Endothelial cell of umbilical vein (primary cell): ENCODE results near the gene RAD51B. TPM values are rescaled to one million over a fixed set of nuclear protein-coding genes. Genes with fewer than 3 reads are reported as not detected.
"Not testable (repeated sequence)": the region's sequence is repeated elsewhere in the genome, so short reads cannot be mapped to it uniquely, and the experiment has no call there.

Experiments
- BruUV-seq: library from RNA; stranded (reverse); fragments of 400-500 nt; replicated peaks from 2 replicates; lab custom pipeline; 2021; lab: Mats Ljungman, UMichigan
- CTCF ChIA-PET: fragments of 300-600, 350-600 bp; sonication (Branson Sonifier 250); formaldehyde crosslinking; loops from one replicate; lab custom pipeline; 2021; ENCODE audit warnings: antibody characterized with exemption, inconsistent platforms; lab: Charles Lee
- POLR2A ChIA-PET: fragments of 300-600, 350-600 bp; sonication (Branson Sonifier 250); formaldehyde crosslinking; loops from one replicate; lab custom pipeline; 2021; ENCODE audit warnings: antibody characterized with exemption, inconsistent platforms; lab: Charles Lee
- DNase-seq: peaks from one replicate; pipeline ENCODE4 v3.0.0-alpha.2; 2011; ENCODE audit warnings: low read depth, low spot score
- FAIRE-seq: peaks from 2 replicates; lab custom pipeline; 2011; peaks lifted over from hg19 to GRCh38; lab: Jason Lieb, UNC
- H2AFZ ChIP-seq: 2 replicates; pipeline ENCODE4 v1.6.0; 2012; ENCODE audit warnings: low read depth, low read length, control low read depth, inconsistent platforms
- H3K27ac ChIP-seq: 2 replicates; pipeline ENCODE4 v1.5.1; 2011; ENCODE audit warnings: low read depth, mild to moderate bottlenecking, control low read depth, low read length, moderate library complexity; ENCODE audit not compliant: insufficient read depth
- H3K27me3 ChIP-seq, 2 experiments: 2 replicates each; pipeline versions ENCODE4 v1.6.0 to v1.6.1; 2011; ENCODE audit warnings: low read length in 2 of 2, mixed read lengths in 1 of 2; ENCODE audit not compliant: control insufficient read depth in 2 of 2, insufficient read depth in 2 of 2
- H3K36me3 ChIP-seq, 2 experiments: 2 replicates in 1 of 2; 3 replicates in 1 of 2; pipeline ENCODE4 v1.5.1; 2011; ENCODE audit warnings: low read length in 2 of 2, mild to moderate bottlenecking in 1 of 2, moderate library complexity in 1 of 2; ENCODE audit not compliant: control insufficient read depth in 2 of 2, insufficient read depth in 2 of 2; ENCODE audit errors: extremely low read depth in 1 of 2
- H3K4me1 ChIP-seq: 3 replicates; pipeline ENCODE4 v1.5.1; 2011; ENCODE audit warnings: mild to moderate bottlenecking, low read length; ENCODE audit not compliant: control insufficient read depth, insufficient read depth; ENCODE audit errors: extremely low read depth
- H3K4me2 ChIP-seq: 2 replicates; pipeline ENCODE4 v1.6.1; 2011; ENCODE audit warnings: low read length, control low read depth, mixed read lengths; ENCODE audit not compliant: insufficient read depth
- H3K4me3 ChIP-seq, 3 experiments: fragments of 200-600 bp in 1 of 3; sonication (generic), shearing (Covaris generic) in 1 of 3; replicated peaks in 1 of 3; 2 replicates each; pipeline ENCODE4 v1.5.1; 2011 to 2016; ENCODE audit warnings: control low read depth in 3 of 3, low read length in 3 of 3, mild to moderate bottlenecking in 2 of 3, inconsistent platforms in 1 of 3, low read depth in 1 of 3, moderate library complexity in 1 of 3; ENCODE audit not compliant: insufficient read depth in 1 of 3
- H3K79me2 ChIP-seq: 2 replicates; pipeline ENCODE4 v1.6.0; 2012; ENCODE audit warnings: low read length, inconsistent platforms; ENCODE audit not compliant: control insufficient read depth, insufficient read depth
- H3K9ac ChIP-seq: replicated peaks from 2 replicates; pipeline ENCODE3; 2011; ENCODE audit warnings: low read length, control low read depth; ENCODE audit not compliant: insufficient read depth; ENCODE audit errors: extremely low read depth
- H3K9me1 ChIP-seq: replicated peaks from 3 replicates; pipeline ENCODE4 v1.6.0; 2011; ENCODE audit warnings: mild to moderate bottlenecking, low read length; ENCODE audit not compliant: control insufficient read depth, insufficient read depth; ENCODE audit errors: extremely low read depth
- H3K9me3 ChIP-seq: replicated peaks from 2 replicates; pipeline ENCODE4 v1.5.1; 2012; ENCODE audit warnings: low read length, inconsistent platforms; ENCODE audit not compliant: control insufficient read depth, insufficient read depth
- H4K20me1 ChIP-seq: replicated peaks from 2 replicates; pipeline ENCODE3; 2011; ENCODE audit warnings: mild to moderate bottlenecking, low read length; ENCODE audit not compliant: control insufficient read depth, insufficient read depth; ENCODE audit errors: extremely low read depth
- EZH2 ChIP-seq: IDR thresholded peaks from 2 replicates; pipeline ENCODE4 v1.6.1; 2012; ENCODE audit warnings: borderline replicate concordance, low read depth, mild to moderate bottlenecking, moderate library complexity, low read length, inconsistent platforms; ENCODE audit not compliant: severe bottlenecking
- GATA2 ChIP-seq: IDR thresholded peaks from 2 replicates; pipeline ENCODE4 v1.7.0; 2011; ENCODE audit warnings: low read depth, mild to moderate bottlenecking, moderate library complexity, mixed read lengths, low read length; ENCODE audit not compliant: insufficient read length, insufficient read depth
- JUN ChIP-seq: IDR thresholded peaks from 2 replicates; pipeline ENCODE4 v1.6.1; 2011; ENCODE audit warnings: borderline replicate concordance, low read depth; ENCODE audit not compliant: insufficient read length, insufficient read depth
- MYC ChIP-seq: IDR thresholded peaks from one replicate; pipeline ENCODE4 v1.6.1; 2011; ENCODE audit warnings: mild to moderate bottlenecking, low read depth, low read length
- POLR2A ChIP-seq: IDR thresholded peaks from 2 replicates; pipeline ENCODE4 v1.6.1; 2012; ENCODE audit warnings: low read depth, mild to moderate bottlenecking, control low read depth, low read length
- POLR2AphosphoS5 ChIP-seq: IDR thresholded peaks from 2 replicates; pipeline ENCODE4 v1.6.1; 2012; ENCODE audit warnings: low read depth, mild to moderate bottlenecking, control low read depth, low read length, moderate library complexity; ENCODE audit not compliant: insufficient read depth
- dilution Hi-C: fragments of 300-500 bp; cut with MboI; formaldehyde crosslinking; loops from one replicate; pipeline ENCODE4 v1.15.0; 2019; ENCODE audit warnings: low sequenced_read_pairs; ENCODE audit not compliant: extremely low pct_ligation_motif_present
- intact Hi-C: fragments of 100-400 bp; cut with micrococcal nuclease; formaldehyde crosslinking; loops from one replicate; pipeline ENCODE4 v1.10.0; 2022
- polyA plus RNA-seq, 4 experiments: library from polyadenylated mRNA; depleted of rRNA in 3 of 4; stranded (reverse) in 3 of 4; unstranded in 1 of 4; fragments of >200 nt; gene quantifications; 2 replicates each; pipeline versions ENCODE4 v1.2.1 to v1.2.3, GENCODE V29; 2011 to 2012; ENCODE audit warnings: missing spikeins in 1 of 4
- total RNA-seq: library from RNA; stranded (reverse); gene quantifications from 2 replicates; pipeline ENCODE4 v1.2.3, GENCODE V29; 2021
- TF ChIP-seq, protein P1 (sequence below), 2 donors: IDR thresholded peaks; 1 replicate in 1 of 2; 2 replicates in 1 of 2; pipeline ENCODE4 v1.5.1; 2011; ENCODE audit warnings: low read length in 2 of 2, mild to moderate bottlenecking in 2 of 2, moderate library complexity in 2 of 2, control low read depth in 1 of 2, inconsistent platforms in 1 of 2, low read depth in 1 of 2; ENCODE audit not compliant: insufficient read depth in 1 of 2; ENCODE audit errors: extremely low read depth in 1 of 2

RAD51B gene
- total and polyA plus RNA-seq, 2 donors (not counting 3 experiments of a cell fraction or from before 2014, with no cell fraction given), result 3.9 to 19.0 TPM

- Histone ChIP-seq H3K4me3 (no peak overlapping the region), H3K9ac (no peak overlapping the region), H3K36me3 (no peaks in the 10 kb centered on the region), H3K27me3 (no peaks in the 10 kb centered on the region), H3K9me3 (no peaks in the 10 kb centered on the region), H4K20me1 (no peaks in the 10 kb centered on the region), H3K27ac (no peak overlapping the region), H3K4me1 (peaks cover 11% of the 10 kb centered on the region), H3K9me1 (no peaks in the 10 kb centered on the region), H3K4me2 (no peak overlapping the region), H3K79me2 (no peaks in the 10 kb centered on the region), H2AFZ (no peak overlapping the region)
- TF ChIP-seq JUN (no peak), EZH2 (no peak)
- ChIA-PET POLR2A (no interaction called here), CTCF (no interaction called here)
- FAIRE-seq (peak; percentile 26), DNase-seq (no peak)
- dilution Hi-C loops (no loop called here), intact Hi-C loops (no loop called here)
- BruUV-seq, result no TSS peak
These were observed 841.9 kb downstream of the RAD51B start for GRCh38 chr14:68661226-68662225.

DNA sequence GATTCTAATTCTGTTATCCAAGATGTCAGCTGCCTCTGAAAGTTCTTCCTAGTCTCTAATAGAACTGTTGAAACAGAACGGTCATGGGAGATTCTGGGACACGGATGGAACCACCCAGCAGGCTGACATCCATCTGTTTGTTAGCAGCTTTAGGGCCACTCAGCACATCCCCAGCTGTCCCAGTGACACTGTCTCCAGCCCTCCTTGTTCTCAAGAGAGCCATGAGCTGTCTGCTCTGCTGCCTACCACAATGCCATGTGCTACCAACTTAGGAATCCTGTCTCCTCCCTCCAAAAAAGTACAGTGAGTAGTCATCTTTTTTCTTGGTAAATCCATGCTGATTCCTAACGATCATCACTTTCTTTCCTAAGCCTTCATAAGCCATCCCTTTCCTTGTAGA, 842.8 kb downstream of the RAD51B start:
- dilution Hi-C loops (no loop called here), intact Hi-C loops (no loop called here)
- no peak overlapping the region for H2AFZ ChIP-seq
- H3K4me1 ChIP-seq, result peaks cover 12% of the 10 kb centered on the region
- H3K27me3 ChIP-seq, result no peaks in the 10 kb centered on the region
- no peak overlapping the region for H3K4me3 ChIP-seq
- H3K9ac ChIP-seq, result no peak overlapping the region
- H3K9me3 ChIP-seq, result no peaks in the 10 kb centered on the region
- H3K9me1 ChIP-seq, result no peaks in the 10 kb centered on the region
- ChIA-PET CTCF (no interaction called here), POLR2A (no interaction called here)
- H3K27ac ChIP-seq, result no peak overlapping the region
- no peak for DNase-seq
- H4K20me1 ChIP-seq, result no peaks in the 10 kb centered on the region
- H3K36me3 ChIP-seq, result no peaks in the 10 kb centered on the region
- no peak for FAIRE-seq
- TF ChIP-seq MYC (no peak), POLR2AphosphoS5 (no peak), EZH2 (no peak), POLR2A (no peak), GATA2 (no peak)
- TF ChIP-seq, protein P1, sequence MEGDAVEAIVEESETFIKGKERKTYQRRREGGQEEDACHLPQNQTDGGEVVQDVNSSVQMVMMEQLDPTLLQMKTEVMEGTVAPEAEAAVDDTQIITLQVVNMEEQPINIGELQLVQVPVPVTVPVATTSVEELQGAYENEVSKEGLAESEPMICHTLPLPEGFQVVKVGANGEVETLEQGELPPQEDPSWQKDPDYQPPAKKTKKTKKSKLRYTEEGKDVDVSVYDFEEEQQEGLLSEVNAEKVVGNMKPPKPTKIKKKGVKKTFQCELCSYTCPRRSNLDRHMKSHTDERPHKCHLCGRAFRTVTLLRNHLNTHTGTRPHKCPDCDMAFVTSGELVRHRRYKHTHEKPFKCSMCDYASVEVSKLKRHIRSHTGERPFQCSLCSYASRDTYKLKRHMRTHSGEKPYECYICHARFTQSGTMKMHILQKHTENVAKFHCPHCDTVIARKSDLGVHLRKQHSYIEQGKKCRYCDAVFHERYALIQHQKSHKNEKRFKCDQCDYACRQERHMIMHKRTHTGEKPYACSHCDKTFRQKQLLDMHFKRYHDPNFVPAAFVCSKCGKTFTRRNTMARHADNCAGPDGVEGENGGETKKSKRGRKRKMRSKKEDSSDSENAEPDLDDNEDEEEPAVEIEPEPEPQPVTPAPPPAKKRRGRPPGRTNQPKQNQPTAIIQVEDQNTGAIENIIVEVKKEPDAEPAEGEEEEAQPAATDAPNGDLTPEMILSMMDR (IDR thresholded peaks at IDR 0.05; ENCODE audit: extremely low read depth in 1 of 2, insufficient read depth in 1 of 2, low read depth in 1 of 2, low read length in 2 of 2), result no peak
- no peaks in the 10 kb centered on the region for H3K79me2 ChIP-seq
- no TSS peak for BruUV-seq
- H3K4me2 ChIP-seq, result no peak overlapping the region

DNA sequence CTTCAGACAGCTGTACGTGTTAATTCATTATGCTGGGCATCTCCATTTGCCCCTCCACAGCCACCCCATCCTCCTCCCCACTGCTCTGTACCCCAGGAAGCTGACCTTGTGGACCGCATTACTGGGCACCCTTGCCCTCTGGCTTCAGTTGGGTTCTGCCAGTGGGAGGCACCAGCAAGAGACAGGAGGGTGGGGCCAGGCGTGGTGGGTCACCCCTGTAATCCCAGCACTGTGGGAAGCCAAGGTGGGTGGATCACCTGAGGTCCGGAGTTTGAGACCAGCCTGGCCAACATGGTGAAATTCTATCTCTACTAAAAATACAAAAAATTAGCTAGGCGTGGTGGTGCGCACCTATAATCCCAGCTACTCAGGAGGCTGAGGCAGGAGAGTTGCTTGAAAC, 843.2 kb downstream of the RAD51B start:
- H3K79me2 ChIP-seq, H3K27me3 ChIP-seq, H3K27ac ChIP-seq, H3K9ac ChIP-seq, dilution Hi-C loops, H3K4me2 ChIP-seq, POLR2A ChIA-PET, intact Hi-C loops, H3K4me3 ChIP-seq, H2AFZ ChIP-seq, BruUV-seq, CTCF ChIA-PET, H3K36me3 ChIP-seq, H3K9me3 ChIP-seq, DNase-seq, H3K9me1 ChIP-seq, H4K20me1 ChIP-seq, FAIRE-seq: not testable (repeated sequence)
- H3K4me1 ChIP-seq, result peaks cover 12% of the 10 kb centered on the region
